ENCODE measurements around the gene HABP4. TPM values are rescaled to one million over a fixed set of nuclear protein-coding genes. Genes with fewer than 3 reads are reported as not detected.
"Not testable (repeated sequence)": the region's sequence is repeated elsewhere in the genome, so short reads cannot be mapped to it uniquely, and the experiment has no call there.

HABP4 gene
- total RNA-seq, 1 donor from 2014 or later, result 41.2 TPM

GRCh38 chr9:96502539-96503373, 52.8 kb downstream of the HABP4 start:
- H3K4me3 ChIP-seq (ENCODE audit: low read depth, low read length), result no peak overlapping the region
- DNase-seq (ENCODE audit: low read depth), result no peak
- no peak for TF ChIP-seq CTCF (conservative IDR thresholded peaks at IDR 0.05; ENCODE audit: low read depth, low read length)

- DNase-seq (ENCODE audit: low read depth), result not testable (repeated sequence)
Observed at GRCh38 chr9:96503374-96503748, 53.4 kb downstream of the HABP4 start.

GRCh38 chr9:96503918-96504317, 53.9 kb downstream of the HABP4 start:
- no peak for DNase-seq (ENCODE audit: low read depth)
- no peak overlapping the region for H3K4me3 ChIP-seq (ENCODE audit: low read depth, low read length)
- TF ChIP-seq CTCF (conservative IDR thresholded peaks at IDR 0.05; ENCODE audit: low read depth, low read length), result no peak

More at GRCh38 chr9:96503374-96503748, 53.4 kb downstream of the HABP4 start:
- H3K4me3 ChIP-seq (ENCODE audit: low read depth, low read length), result not testable (repeated sequence)

GRCh38 chr9:96505316-96505991, 55.5 kb downstream of the HABP4 start:
- no peak for TF ChIP-seq CTCF (conservative IDR thresholded peaks at IDR 0.05; ENCODE audit: low read depth, low read length)
- DNase-seq (ENCODE audit: low read depth), result no peak
- H3K4me3 ChIP-seq (ENCODE audit: low read depth, low read length), result no peak overlapping the region

GRCh38 chr9:96508227-96508940, 58.4 kb downstream of the HABP4 start:
- DNase-seq (ENCODE audit: low read depth), result no peak
- no peak for TF ChIP-seq CTCF (conservative IDR thresholded peaks at IDR 0.05; ENCODE audit: low read depth, low read length)
- no peak overlapping the region for H3K4me3 ChIP-seq (ENCODE audit: low read depth, low read length)

- no peak for TF ChIP-seq CTCF (conservative IDR thresholded peaks at IDR 0.05; ENCODE audit: low read depth, low read length)
- H3K4me3 ChIP-seq (ENCODE audit: low read depth, low read length), result no peak overlapping the region
- no peak for DNase-seq (ENCODE audit: low read depth)
Observed at GRCh38 chr9:96509026-96509425, 59.1 kb downstream of the HABP4 start.

GRCh38 chr9:96509848-96510247, 59.9 kb downstream of the HABP4 start:
- H3K4me3 ChIP-seq (ENCODE audit: low read depth, low read length), result no peak overlapping the region
- no peak for TF ChIP-seq CTCF (conservative IDR thresholded peaks at IDR 0.05; ENCODE audit: low read depth, low read length)
- DNase-seq (ENCODE audit: low read depth), result no peak
